CD14-positive monocyte (primary cell): Measurements from ENCODE around the gene EVX1. TPM values are rescaled to one million over a fixed set of nuclear protein-coding genes. Genes with fewer than 3 reads are reported as not detected.

ENCODE experiments used
- DNase-seq, 3 donors: peaks; one replicate each; pipeline ENCODE4 v3.0.0-alpha.2; 2011 to 2022
- H2AFZ ChIP-seq: 2 replicates; pipeline ENCODE4 v1.6.0; 2012; ENCODE audit warnings: mild to moderate bottlenecking, low read depth, low read length, inconsistent platforms; ENCODE audit not compliant: insufficient read depth, poor library complexity, severe bottlenecking
- H3K27ac ChIP-seq, 2 donors: 1 replicate in 1 of 2; 2 replicates in 1 of 2; pipeline ENCODE4 v1.5.1; 2012 to 2013; ENCODE audit warnings: low read length in 2 of 2, control low read depth in 1 of 2, inconsistent platforms in 1 of 2, low read depth in 1 of 2, mild to moderate bottlenecking in 1 of 2
- H3K27me3 ChIP-seq, 2 donors: one replicate each; pipeline versions ENCODE4 v1.6.0 to v1.6.1; 2011 to 2013; ENCODE audit warnings: low read length in 2 of 2; ENCODE audit not compliant: control insufficient read depth in 2 of 2, insufficient read depth in 2 of 2
- H3K36me3 ChIP-seq, 2 donors: replicated peaks in 1 of 2; 1 replicate in 1 of 2; 2 replicates in 1 of 2; pipeline versions ENCODE4 v1.5.1 to v1.6.1; 2012 to 2013; ENCODE audit warnings: low read length in 2 of 2, control low read depth in 1 of 2, inconsistent platforms in 1 of 2, mild to moderate bottlenecking in 1 of 2; ENCODE audit not compliant: insufficient read depth in 2 of 2, control insufficient read depth in 1 of 2
- H3K4me1 ChIP-seq, 2 donors: 1 replicate in 1 of 2; 2 replicates in 1 of 2; pipeline versions ENCODE4 v1.5.1 to v1.6.1; 2012 to 2013; ENCODE audit warnings: low read length in 2 of 2, control low read depth in 1 of 2, inconsistent platforms in 1 of 2, mild to moderate bottlenecking in 1 of 2, moderate library complexity in 1 of 2; ENCODE audit not compliant: insufficient read depth in 2 of 2, control insufficient read depth in 1 of 2
- H3K4me2 ChIP-seq: replicated peaks from 2 replicates; pipeline ENCODE3; 2012; ENCODE audit warnings: low read length, moderate library complexity, mild to moderate bottlenecking; ENCODE audit not compliant: poor library complexity, severe bottlenecking; ENCODE audit errors: extremely low read depth
- H3K4me3 ChIP-seq, 3 experiments: fragments of 200-600 bp in 1 of 3; sonication (generic) in 1 of 3; replicated peaks in 1 of 3; 1 replicate in 2 of 3; 2 replicates in 1 of 3; pipeline ENCODE4 v1.5.1; 2011 to 2013; ENCODE audit warnings: low read length in 3 of 3, mild to moderate bottlenecking in 3 of 3, control low read depth in 2 of 3, low read depth in 2 of 3, inconsistent platforms in 1 of 3, moderate library complexity in 1 of 3
- H3K79me2 ChIP-seq: 2 replicates; pipeline ENCODE4 v1.6.0; 2012; ENCODE audit warnings: mild to moderate bottlenecking, control low read depth, inconsistent platforms, low read length, moderate library complexity; ENCODE audit not compliant: insufficient read depth
- H3K9ac ChIP-seq: 2 replicates; pipeline ENCODE4 v1.6.0; 2017; ENCODE audit warnings: low read length, mild to moderate bottlenecking; ENCODE audit not compliant: insufficient read depth, poor library complexity, severe bottlenecking
- H3K9me3 ChIP-seq, 2 donors: replicated peaks in 1 of 2; 1 replicate in 1 of 2; 2 replicates in 1 of 2; pipeline versions ENCODE4 v1.5.1 to v1.6.1; 2012 to 2013; ENCODE audit warnings: low read length in 2 of 2, control low read depth in 1 of 2; ENCODE audit not compliant: control insufficient read depth in 1 of 2, insufficient read depth in 1 of 2
- H4K20me1 ChIP-seq: 2 replicates; pipeline ENCODE4 v1.6.0; 2012; ENCODE audit warnings: mild to moderate bottlenecking, low read length, control low read depth, moderate library complexity; ENCODE audit not compliant: insufficient read depth
- H3K27ac Mint-ChIP-seq, 7 donors: one replicate each; pipeline ENCODE4 v1.8.0; 2020; ENCODE audit warnings: mild to moderate bottlenecking in 7 of 7, mixed read lengths in 7 of 7, moderate library complexity in 6 of 7, inconsistent platforms in 2 of 7
- H3K27me3 Mint-ChIP-seq, 3 donors: one replicate each; pipeline ENCODE4 v1.8.0; 2021 to 2022; ENCODE audit warnings: low read depth in 3 of 3, mild to moderate bottlenecking in 3 of 3, mixed read lengths in 3 of 3, moderate library complexity in 3 of 3, inconsistent platforms in 1 of 3
- H3K36me3 Mint-ChIP-seq, 2 donors: one replicate each; pipeline ENCODE4 v1.8.0; 2020; ENCODE audit warnings: mixed read lengths in 2 of 2, inconsistent platforms in 1 of 2, mild to moderate bottlenecking in 1 of 2
- H3K4me1 Mint-ChIP-seq: one replicate; pipeline ENCODE4 v1.8.0; 2020; ENCODE audit warnings: mild to moderate bottlenecking, mixed read lengths
- H3K4me3 Mint-ChIP-seq, 2 donors: one replicate each; pipeline ENCODE4 v1.8.0; 2020; ENCODE audit warnings: mild to moderate bottlenecking in 2 of 2, mixed read lengths in 2 of 2, moderate library complexity in 1 of 2
- H3K9me3 Mint-ChIP-seq, 7 donors: one replicate each; pipeline ENCODE4 v1.8.0; 2020 to 2022; ENCODE audit warnings: mixed read lengths in 7 of 7, mild to moderate bottlenecking in 6 of 7, moderate library complexity in 6 of 7, inconsistent platforms in 2 of 7
- CTCF ChIP-seq: fragments of 200-600 bp; IDR thresholded peaks from one replicate; pipeline ENCODE4 v1.8.0; 2022; ENCODE audit warnings: antibody characterized with exemption, mild to moderate bottlenecking
- WGBS: methylation state at CpG from one replicate; pipeline ENCODE4 v1.1.5; 2013; ENCODE audit warnings: missing lambda C conversion rate; ENCODE audit not compliant: insufficient coverage; 5-methylcytosine and 5-hydroxymethylcytosine counted together
- intact Hi-C, 2 donors: fragments of 100-400 bp; cut with micrococcal nuclease; formaldehyde crosslinking; loops; one replicate each; pipeline versions ENCODE4 v1.15.0 to v1.15.1; 2023
- polyA plus RNA-seq, 3 donors: library from polyadenylated mRNA; depleted of rRNA in 1 of 3; unstranded in 2 of 3; stranded (reverse) in 1 of 3; fragments of 300-500 nt in 2 of 3; fragments of >200 nt in 1 of 3; fragmentation: Illumina TruSeq in 2 of 3; gene quantifications; 1 replicate in 2 of 3; 2 replicates in 1 of 3; pipeline ENCODE4 v1.2.3, GENCODE V29; 2012 to 2021

The EVX1 gene
- polyA plus RNA-seq, 3 donors, result not detected

GRCh38 chr7:27295236-27295635 lies 52.6 kb downstream of the EVX1 start:
- Histone ChIP-seq H3K4me2 (no peak overlapping the region), H3K4me3 (no peak overlapping the region), H3K9ac (no peak overlapping the region), H3K27me3 (no peaks in the 10 kb centered on the region), H2AFZ (no peak overlapping the region), H4K20me1 (no peaks in the 10 kb centered on the region), H3K36me3 (no peaks in the 10 kb centered on the region), H3K9me3 (no peaks in the 10 kb centered on the region), H3K79me2 (no peaks in the 10 kb centered on the region), H3K4me1 (peaks cover 1% of the 10 kb centered on the region in 2 donors), H3K27ac (no peak overlapping the region)
- peaks cover 0 to 7% (median 3%) of the 10 kb centered on the region in 7 donors for H3K9me3 Mint-ChIP-seq
- no peak for TF ChIP-seq CTCF
- no peak overlapping the region for H3K4me3 Mint-ChIP-seq
- peaks cover 7 to 23% (median 13%) of the 10 kb centered on the region in 3 donors for H3K27me3 Mint-ChIP-seq
- intact Hi-C loops, result no loop called here
- peak overlapping the region in 1 of 7 donors; percentile 0 for H3K27ac Mint-ChIP-seq
- no peaks in the 10 kb centered on the region for H3K36me3 Mint-ChIP-seq
- WGBS, result 100% methylated on average over 1 of the region's 2 CpGs
- DNase-seq, result no peak
- peaks cover 3% of the 10 kb centered on the region for H3K4me1 Mint-ChIP-seq

- Histone ChIP-seq H3K4me3 (no peak overlapping the region), H3K27ac (no peak overlapping the region), H3K4me2 (no peak overlapping the region), H2AFZ (no peak overlapping the region), H3K4me1 (peaks cover 12 to 13% of the 10 kb centered on the region in 2 donors), H3K79me2 (no peaks in the 10 kb centered on the region), H4K20me1 (no peaks in the 10 kb centered on the region), H3K9ac (no peak overlapping the region), H3K27me3 (no peaks in the 10 kb centered on the region), H3K36me3 (no peaks in the 10 kb centered on the region), H3K9me3 (no peaks in the 10 kb centered on the region)
- no peaks in the 10 kb centered on the region for H3K36me3 Mint-ChIP-seq
- peak overlapping the region in 1 of 2 donors; percentile 62 for H3K4me3 Mint-ChIP-seq
- H3K4me1 Mint-ChIP-seq, result peaks cover 15% of the 10 kb centered on the region
- no peak for TF ChIP-seq CTCF
- intact Hi-C loops, result no loop called here
- H3K9me3 Mint-ChIP-seq, result peaks cover under 1 to 4% (median 2%) of the 10 kb centered on the region in 7 donors
- H3K27ac Mint-ChIP-seq, result peak overlapping the region in 1 of 7 donors; percentile 19
- WGBS, result 61% methylated on average over 7 of the region's 8 CpGs
- DNase-seq, result no peak
- peaks cover 7 to 21% (median 13%) of the 10 kb centered on the region in 3 donors for H3K27me3 Mint-ChIP-seq
Measured at GRCh38 chr7:27297356-27297755, 54.8 kb downstream of the EVX1 start.

Other genes starting within 250 kb of the EVX1 start
- gene HOXA1, start 146.8 kb upstream of the EVX1 start, polyA plus RNA-seq, result under 1 TPM in 2 of 3 donors, not detected in 1; 0.11 to 0.37 TPM
- not detected for gene HOXA2, start 140.1 kb upstream of the EVX1 start, polyA plus RNA-seq
- under 1 TPM in 1 of 3 donors, not detected in 2; 0.48 TPM for gene HOXA4, start 112.0 kb upstream of the EVX1 start, polyA plus RNA-seq
- gene HOXA5, start 99.1 kb upstream of the EVX1 start, polyA plus RNA-seq, result 1 to 10 TPM in 2 of 3 donors, under 1 TPM in 1; 0.85 to 3.0 (median 1.8) TPM
- gene HOXA6, start 95.0 kb upstream of the EVX1 start, polyA plus RNA-seq, result not detected
- gene HOXA3, start 90.2 kb upstream of the EVX1 start, polyA plus RNA-seq, result not detected
- not detected for gene HOXA7, start 86.1 kb upstream of the EVX1 start, polyA plus RNA-seq
- 1 to 10 TPM in 2 of 3 donors, under 1 TPM in 1; 0.55 to 1.9 (median 1.2) TPM for gene HOXA9, start 77.3 kb upstream of the EVX1 start, polyA plus RNA-seq
- 1 to 10 TPM in 1 of 3 donors, under 1 TPM in 2; 0.09 to 3.2 (median 0.33) TPM for gene HOXA10, start 68.5 kb upstream of the EVX1 start, polyA plus RNA-seq
- not detected for gene HOXA11, start 57.6 kb upstream of the EVX1 start, polyA plus RNA-seq
- not detected for gene HOXA13, start 42.7 kb upstream of the EVX1 start, polyA plus RNA-seq